PC-3 (cell line): ENCODE results near the gene ERVK3-1. TPM values are rescaled to one million over a fixed set of nuclear protein-coding genes. Genes with fewer than 3 reads are reported as not detected.

ENCODE experiments used
- ATAC-seq: fragments of 200-7000 bp; cut with Tn5 transposase; 2 replicates; pipeline ENCODE4 v1.9.1; 2020; ENCODE audit warnings: mild to moderate bottlenecking, moderate library complexity
- BruUV-seq: library from RNA; stranded (reverse); fragments of 400-500 nt; replicated peaks from 2 replicates; lab custom pipeline; 2021; lab: Mats Ljungman, UMichigan
- CTCF ChIA-PET: fragments of 300-600 bp; sonication (Branson Sonifier 250); formaldehyde crosslinking; loops from one replicate; lab custom pipeline; 2022; ENCODE audit warnings: antibody characterized with exemption; lab: Charles Lee
- POLR2A ChIA-PET: fragments of 300-600 bp; sonication (Branson Sonifier 250); formaldehyde crosslinking; loops from one replicate; lab custom pipeline; 2022; ENCODE audit warnings: antibody characterized with exemption; ENCODE audit not compliant: unreplicated experiment; lab: Charles Lee
- DNase-seq: peaks from one replicate; pipeline ENCODE4 v3.0.0-alpha.2; 2015
- H2AFZ ChIP-seq: fragments of 300-600 bp; sonication (generic); 2 replicates; pipeline ENCODE4 v1.6.0; 2016; ENCODE audit warnings: antibody characterized with exemption, low read length
- H3F3A ChIP-seq: fragments of 300-600 bp; sonication (generic); one replicate; pipeline ENCODE4 v1.6.0; 2017; ENCODE audit warnings: antibody characterized with exemption, low read length, control low read depth, mild to moderate bottlenecking; ENCODE audit not compliant: unreplicated experiment
- H3K27ac ChIP-seq: fragments of 300-600 bp; sonication (generic); 2 replicates; pipeline ENCODE4 v1.5.1; 2016; ENCODE audit warnings: mild to moderate bottlenecking, low read length
- H3K27me3 ChIP-seq: fragments of 300-600 bp; sonication (generic); 2 replicates; pipeline ENCODE4 v1.6.1; 2016; ENCODE audit warnings: low read length, mixed read lengths
- H3K36me3 ChIP-seq: fragments of 300-600 bp; sonication (generic); 2 replicates; pipeline ENCODE4 v1.6.1; 2016; ENCODE audit warnings: low read depth, mixed run types, low read length, mixed read lengths
- H3K4me1 ChIP-seq: fragments of 300-600 bp; sonication (generic); 2 replicates; pipeline ENCODE4 v1.5.1; 2016; ENCODE audit warnings: low read length; ENCODE audit not compliant: insufficient read depth
- H3K4me2 ChIP-seq: fragments of 300-600 bp; sonication (generic); 2 replicates; pipeline ENCODE4 v1.6.0; 2016; ENCODE audit warnings: low read length
- H3K4me3 ChIP-seq: fragments of 300-600 bp; sonication (generic); 2 replicates; pipeline ENCODE4 v1.5.1; 2016; ENCODE audit warnings: mild to moderate bottlenecking, low read length, mixed read lengths
- H3K79me2 ChIP-seq: fragments of 300-600 bp; sonication (generic); 2 replicates; pipeline ENCODE4 v1.6.1; 2017; ENCODE audit warnings: low read length, mixed read lengths
- H3K9ac ChIP-seq: fragments of 300-600 bp; sonication (generic); 2 replicates; pipeline ENCODE4 v1.6.0; 2016; ENCODE audit warnings: mild to moderate bottlenecking, low read length
- H3K9me2 ChIP-seq: fragments of 300-600 bp; sonication (generic); replicated peaks from 2 replicates; pipeline ENCODE4 v1.6.1; 2016; ENCODE audit warnings: mixed run types, low read length, mixed read lengths
- H3K9me3 ChIP-seq: fragments of 300-600 bp; sonication (generic); 2 replicates; pipeline ENCODE4 v1.6.1; 2016; ENCODE audit warnings: low read length, mixed read lengths
- H4K20me1 ChIP-seq: fragments of 300-600 bp; sonication (generic); 2 replicates; pipeline ENCODE4 v1.6.1; 2016; ENCODE audit warnings: low read length, mixed read lengths
- EZH2 ChIP-seq: fragments of 300-600 bp; sonication (generic); IDR thresholded peaks from one replicate; pipeline ENCODE4 v1.6.1; 2017; ENCODE audit warnings: antibody characterized with exemption, mild to moderate bottlenecking, low read length; ENCODE audit not compliant: unreplicated experiment
- EZH2phosphoT487 ChIP-seq: fragments of 300-600 bp; sonication (generic); IDR thresholded peaks from 2 replicates; pipeline ENCODE4 v1.6.1; 2018; ENCODE audit warnings: mild to moderate bottlenecking, antibody characterized with exemption, low read length, borderline replicate concordance
- intact Hi-C: fragments of 100-400 bp; cut with micrococcal nuclease; formaldehyde crosslinking; loops from 2 replicates; pipeline ENCODE4 v1.9.0; 2023
- total RNA-seq: library from RNA; depleted of rRNA; stranded (reverse); fragments of >200 nt; gene quantifications from 2 replicates; pipeline ENCODE4 v1.2.3, GENCODE V29; 2014
- TF ChIP-seq, protein P1 (sequence below): fragments of 300-600 bp; sonication (generic); conservative IDR thresholded peaks from 2 replicates; pipeline ENCODE4 v1.5.1; 2017; ENCODE audit warnings: antibody characterized with exemption, low read depth, mild to moderate bottlenecking, low read length

Gene ERVK3-1
- total RNA-seq, 1 experiment from 2014 or later: 104 TPM

DNA sequence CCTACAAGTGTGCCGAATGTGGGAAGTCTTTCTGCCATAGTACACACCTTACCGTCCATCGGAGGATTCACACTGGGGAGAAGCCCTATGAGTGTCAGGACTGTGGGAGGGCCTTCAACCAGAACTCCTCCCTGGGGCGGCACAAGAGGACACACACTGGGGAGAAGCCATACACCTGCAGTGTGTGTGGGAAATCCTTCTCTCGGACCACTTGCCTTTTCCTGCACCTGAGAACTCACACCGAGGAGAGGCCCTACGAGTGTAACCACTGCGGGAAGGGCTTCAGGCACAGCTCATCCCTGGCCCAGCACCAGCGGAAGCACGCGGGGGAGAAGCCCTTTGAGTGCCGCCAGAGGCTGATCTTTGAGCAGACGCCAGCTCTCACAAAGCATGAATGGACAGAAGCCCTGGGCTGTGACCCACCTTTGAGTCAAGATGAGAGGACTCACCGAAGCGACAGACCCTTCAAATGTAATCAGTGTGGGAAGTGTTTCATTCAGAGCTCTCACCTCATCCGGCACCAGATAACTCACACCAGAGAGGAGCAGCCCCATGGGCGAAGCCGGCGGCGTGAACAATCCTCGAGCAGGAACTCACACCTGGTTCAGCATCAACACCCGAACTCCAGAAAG is 10.3 kb upstream of the ERVK3-1 start:
- no peaks in the 10 kb centered on the region for H3F3A ChIP-seq
- no peak overlapping the region for H3K9ac ChIP-seq
- no TSS peak for BruUV-seq
- H4K20me1 ChIP-seq: no peaks in the 10 kb centered on the region
- ATAC-seq: no peak
- no peaks in the 10 kb centered on the region for H3K79me2 ChIP-seq
- H3K9me3 ChIP-seq: peaks cover 24% of the 10 kb centered on the region
- intact Hi-C loops: no loop called here
- H3K4me2 ChIP-seq: no peak overlapping the region
- TF ChIP-seq EZH2 (no peak), EZH2phosphoT487 (no peak)
- TF ChIP-seq, protein P1, sequence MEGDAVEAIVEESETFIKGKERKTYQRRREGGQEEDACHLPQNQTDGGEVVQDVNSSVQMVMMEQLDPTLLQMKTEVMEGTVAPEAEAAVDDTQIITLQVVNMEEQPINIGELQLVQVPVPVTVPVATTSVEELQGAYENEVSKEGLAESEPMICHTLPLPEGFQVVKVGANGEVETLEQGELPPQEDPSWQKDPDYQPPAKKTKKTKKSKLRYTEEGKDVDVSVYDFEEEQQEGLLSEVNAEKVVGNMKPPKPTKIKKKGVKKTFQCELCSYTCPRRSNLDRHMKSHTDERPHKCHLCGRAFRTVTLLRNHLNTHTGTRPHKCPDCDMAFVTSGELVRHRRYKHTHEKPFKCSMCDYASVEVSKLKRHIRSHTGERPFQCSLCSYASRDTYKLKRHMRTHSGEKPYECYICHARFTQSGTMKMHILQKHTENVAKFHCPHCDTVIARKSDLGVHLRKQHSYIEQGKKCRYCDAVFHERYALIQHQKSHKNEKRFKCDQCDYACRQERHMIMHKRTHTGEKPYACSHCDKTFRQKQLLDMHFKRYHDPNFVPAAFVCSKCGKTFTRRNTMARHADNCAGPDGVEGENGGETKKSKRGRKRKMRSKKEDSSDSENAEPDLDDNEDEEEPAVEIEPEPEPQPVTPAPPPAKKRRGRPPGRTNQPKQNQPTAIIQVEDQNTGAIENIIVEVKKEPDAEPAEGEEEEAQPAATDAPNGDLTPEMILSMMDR: no peak
- H3K4me1 ChIP-seq: no peaks in the 10 kb centered on the region
- POLR2A ChIA-PET: no interaction called here
- H3K9me2 ChIP-seq: no peaks in the 10 kb centered on the region
- no peak for DNase-seq
- H3K36me3 ChIP-seq: peaks cover 86% of the 10 kb centered on the region
- no peak overlapping the region for H2AFZ ChIP-seq
- no peak overlapping the region for H3K27ac ChIP-seq
- H3K27me3 ChIP-seq: no peaks in the 10 kb centered on the region
- CTCF ChIA-PET: no interaction called here
- no peak overlapping the region for H3K4me3 ChIP-seq

- ATAC-seq: no peak
- POLR2A ChIA-PET: no interaction called here
These were observed 9.1 kb upstream of the ERVK3-1 start for GRCh38 chr19:58296104-58296503.

DNA sequence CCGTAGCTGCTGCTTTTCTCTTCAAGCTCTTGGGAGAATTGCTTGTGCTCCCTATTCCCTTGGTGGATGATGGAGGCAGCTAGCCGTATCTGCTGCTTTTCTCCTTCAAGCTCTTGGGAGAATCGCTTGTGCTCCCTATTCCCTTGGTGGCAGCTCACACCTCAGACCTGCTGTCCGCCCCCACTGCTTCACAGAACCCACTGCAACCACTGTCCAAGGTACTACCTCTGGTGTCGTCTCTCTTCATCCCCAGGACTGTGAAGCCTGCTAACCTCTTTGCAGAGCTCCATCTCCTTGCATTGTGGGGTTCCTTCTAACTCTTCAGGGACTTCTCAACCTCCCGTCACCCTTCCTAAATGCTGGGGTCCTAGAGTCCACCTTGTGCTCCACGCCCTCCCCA is 4.6 kb upstream of the ERVK3-1 start:
- H4K20me1 ChIP-seq: no peaks in the 10 kb centered on the region
- POLR2A ChIA-PET: no interaction called here
- intact Hi-C loops: no loop called here
- H3K4me2 ChIP-seq: no peak overlapping the region
- no peak overlapping the region for H3K4me3 ChIP-seq
- H3K27me3 ChIP-seq: no peaks in the 10 kb centered on the region
- DNase-seq (no peak), ATAC-seq (no peak)
- no peak for TF ChIP-seq EZH2phosphoT487
- TF ChIP-seq, protein P1: no peak
- TF ChIP-seq EZH2: no peak
- H3F3A ChIP-seq: no peaks in the 10 kb centered on the region
- no peak overlapping the region for H3K9ac ChIP-seq
- H3K79me2 ChIP-seq: peaks cover 3% of the 10 kb centered on the region
- no TSS peak for BruUV-seq
- CTCF ChIA-PET: no interaction called here
- H2AFZ ChIP-seq: no peak overlapping the region
- peaks cover 5% of the 10 kb centered on the region for H3K4me1 ChIP-seq
- no peaks in the 10 kb centered on the region for H3K9me2 ChIP-seq
- peaks cover 55% of the 10 kb centered on the region for H3K36me3 ChIP-seq
- peaks cover 3% of the 10 kb centered on the region for H3K9me3 ChIP-seq
- H3K27ac ChIP-seq: no peak overlapping the region

More at GRCh38 chr19:58296104-58296503, 9.1 kb upstream of the ERVK3-1 start:
- H3K4me3 ChIP-seq: no peak overlapping the region
- H3K9ac ChIP-seq: no peak overlapping the region
- H3K4me2 ChIP-seq: no peak overlapping the region
- no peaks in the 10 kb centered on the region for H3K4me1 ChIP-seq
- H3K9me3 ChIP-seq: peaks cover 24% of the 10 kb centered on the region
- H3K27ac ChIP-seq: no peak overlapping the region
- no peak for DNase-seq
- no peak overlapping the region for H2AFZ ChIP-seq
- peaks cover 89% of the 10 kb centered on the region for H3K36me3 ChIP-seq
- H4K20me1 ChIP-seq: no peaks in the 10 kb centered on the region
- no peaks in the 10 kb centered on the region for H3K27me3 ChIP-seq
- no TSS peak for BruUV-seq
- H3K79me2 ChIP-seq: no peaks in the 10 kb centered on the region
- H3F3A ChIP-seq: no peaks in the 10 kb centered on the region
- intact Hi-C loops: no loop called here
- TF ChIP-seq, protein P1: no peak
- TF ChIP-seq EZH2phosphoT487 (no peak), EZH2 (no peak)
- CTCF ChIA-PET: no interaction called here
- no peaks in the 10 kb centered on the region for H3K9me2 ChIP-seq
